ENCODE measurements around the gene RNASE2.

Gene RNASE2

DNA sequence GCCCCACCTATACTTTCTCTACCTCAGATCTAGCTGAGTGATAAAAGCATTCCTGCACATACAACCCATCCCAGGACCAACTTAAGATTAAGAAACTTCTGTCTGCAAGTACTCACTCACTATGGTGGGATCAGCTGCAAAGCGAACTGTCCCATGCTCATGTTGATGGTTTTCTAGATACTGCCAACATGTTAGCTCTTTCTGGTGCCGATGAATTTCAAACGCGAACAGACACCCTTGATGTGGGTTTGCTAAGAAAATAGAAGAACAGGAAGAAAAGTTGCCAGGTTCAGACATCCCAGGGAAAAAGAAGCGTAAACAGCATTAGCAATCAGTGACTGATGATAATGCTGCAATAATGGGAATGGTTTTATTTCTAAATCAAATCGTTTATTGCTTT lies 42.3 kb downstream of the RNASE2 start:
- H3K4me2 ChIP-seq (ENCODE audit: insufficient read depth, low read length) = no peak overlapping the region
- 0 out of 2 replicates have a peak, but pooled peaks cover 1% of the 10 kb centered on the region for H3K79me2 ChIP-seq (ENCODE audit: insufficient read depth, low read length)
- no peaks in the 10 kb centered on the region for H3K27me3 ChIP-seq (ENCODE audit: insufficient read depth, low read length, poor library complexity)
- no peak overlapping the region for H3K27ac ChIP-seq (ENCODE audit: low read length)
- H3K4me3 ChIP-seq (ENCODE audit: low read depth in 1 of 2, low read length in 2 of 2) = no peak overlapping the region
- ATAC-seq (ENCODE audit: insufficient read depth, low read depth) = peak; percentile 64
- no peak overlapping the region for H3K9ac ChIP-seq (ENCODE audit: low read depth, low read length)
- no peaks in the 10 kb centered on the region for H3K9me3 ChIP-seq (ENCODE audit: insufficient read depth, low read length, severe bottlenecking)
- peaks cover 4% of the 10 kb centered on the region; the same call in 1 of the 2 replicates for H4K20me1 ChIP-seq (ENCODE audit: insufficient read depth, low read length)
- TF ChIP-seq CTCF (IDR thresholded peaks at IDR 0.05; ENCODE audit: borderline replicate concordance, extremely low read depth, low read length, poor library complexity, severe bottlenecking) (no peak), EZH2 (IDR thresholded peaks at IDR 0.05; ENCODE audit: borderline replicate concordance, low read depth, low read length, severe bottlenecking) (no peak)
- peak; percentile 20 for DNase-seq
- H2AFZ ChIP-seq (ENCODE audit: low read depth, low read length) = no peak overlapping the region
- H3K36me3 ChIP-seq (ENCODE audit: insufficient read depth, low read length) = peaks cover 48% of the 10 kb centered on the region
- H3K4me1 ChIP-seq (ENCODE audit: insufficient read depth, low read length) = no peaks in the 10 kb centered on the region

DNA sequence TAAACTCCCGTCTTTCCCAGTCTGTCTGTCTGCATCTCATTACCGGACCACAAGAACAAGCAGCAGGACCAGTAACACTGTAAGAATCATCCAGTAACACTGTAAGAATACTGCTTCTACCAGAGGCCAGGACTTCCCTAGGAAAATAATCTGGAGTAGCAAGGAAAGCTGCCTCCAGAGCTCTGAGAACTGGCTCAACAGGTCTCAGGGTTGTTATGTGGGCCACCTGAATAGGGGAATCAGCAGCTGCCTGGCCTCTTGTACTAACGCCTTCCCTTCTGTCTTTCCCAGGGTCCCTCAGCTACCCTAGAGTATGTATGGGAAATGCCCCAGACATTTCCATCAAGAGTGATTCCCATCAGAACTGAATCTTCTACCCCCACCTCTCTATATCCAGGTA lies 42.9 kb downstream of the RNASE2 start:
- no peak overlapping the region for H2AFZ ChIP-seq (ENCODE audit: low read depth, low read length)
- H3K79me2 ChIP-seq (ENCODE audit: insufficient read depth, low read length) = no peaks in the 10 kb centered on the region
- ATAC-seq (ENCODE audit: insufficient read depth, low read depth) (0 out of 3 replicates have a peak, but pooled peaks have one; percentile 12), DNase-seq (no peak)
- peaks cover 42% of the 10 kb centered on the region for H3K36me3 ChIP-seq (ENCODE audit: insufficient read depth, low read length)
- TF ChIP-seq CTCF (IDR thresholded peaks at IDR 0.05; ENCODE audit: borderline replicate concordance, extremely low read depth, low read length, poor library complexity, severe bottlenecking) (no peak), EZH2 (IDR thresholded peaks at IDR 0.05; ENCODE audit: borderline replicate concordance, low read depth, low read length, severe bottlenecking) (no peak)
- no peak overlapping the region for H3K27ac ChIP-seq (ENCODE audit: low read length)
- H4K20me1 ChIP-seq (ENCODE audit: insufficient read depth, low read length) = peaks cover 4% of the 10 kb centered on the region; the same call in 1 of the 2 replicates
- no peak overlapping the region for H3K9ac ChIP-seq (ENCODE audit: low read depth, low read length)
- no peaks in the 10 kb centered on the region for H3K9me3 ChIP-seq (ENCODE audit: insufficient read depth, low read length, severe bottlenecking)
- H3K4me1 ChIP-seq (ENCODE audit: insufficient read depth, low read length) = no peaks in the 10 kb centered on the region
- H3K27me3 ChIP-seq (ENCODE audit: insufficient read depth, low read length, poor library complexity) = no peaks in the 10 kb centered on the region
- no peak overlapping the region for H3K4me3 ChIP-seq (ENCODE audit: low read depth in 1 of 2, low read length in 2 of 2)
- H3K4me2 ChIP-seq (ENCODE audit: insufficient read depth, low read length) = no peak overlapping the region

DNA sequence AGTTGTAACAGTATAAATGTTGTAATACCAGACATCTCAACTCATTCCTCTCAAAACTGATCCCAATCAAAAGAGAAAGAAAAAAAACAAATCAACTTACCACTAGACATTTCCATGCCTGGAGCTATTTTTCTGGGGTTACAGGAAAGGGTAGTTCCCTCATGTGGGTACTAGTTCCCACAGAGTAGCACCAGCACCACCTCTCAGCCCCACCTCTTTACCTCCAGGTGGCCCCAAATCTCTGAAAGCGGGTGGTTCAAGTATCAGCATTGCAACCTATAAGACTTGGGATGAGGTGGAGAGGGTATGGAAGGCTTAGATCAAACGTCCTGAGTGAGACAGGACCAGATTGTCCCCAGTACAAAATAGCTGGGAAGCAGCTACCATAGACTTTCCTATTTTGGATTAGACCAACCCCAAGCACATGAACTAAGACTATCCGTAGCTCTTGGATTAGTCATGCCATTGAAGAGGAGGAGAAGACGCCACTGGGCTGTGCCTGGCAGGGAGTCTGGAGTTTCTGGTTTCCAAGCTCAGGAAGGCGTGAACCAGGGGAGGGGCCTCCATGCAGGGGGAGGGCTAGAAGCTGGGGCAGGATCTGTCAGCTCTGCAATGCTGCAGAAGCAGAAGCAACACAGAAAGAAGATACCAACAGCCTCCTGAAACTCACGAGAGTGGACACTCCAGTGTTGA lies 43.5 kb downstream of the RNASE2 start, which contains the start of gene SLC39A2:
Gene SLC39A2 (plus strand): TSS at position 620 of the 693 bp plus-strand sequence. CDS start 154 bp downstream, outside the sequence.
- Histone ChIP-seq H2AFZ (ENCODE audit: low read depth, low read length) (no peak within 1 kb of the TSS), H3K4me2 (ENCODE audit: insufficient read depth, low read length) (no peak within 1 kb of the TSS), H3K9me3 (ENCODE audit: insufficient read depth, low read length, severe bottlenecking) (no peaks in the 10 kb centered on the region), H3K4me1 (ENCODE audit: insufficient read depth, low read length) (no peaks in the 10 kb centered on the region), H3K36me3 (ENCODE audit: insufficient read depth, low read length) (peaks cover 36% of the 10 kb centered on the region), H3K9ac (ENCODE audit: low read depth, low read length) (no peak within 1 kb of the TSS), H3K79me2 (ENCODE audit: insufficient read depth, low read length) (no peaks in the 10 kb centered on the region), H3K4me3 (ENCODE audit: low read depth in 1 of 2, low read length in 2 of 2) (no peak within 1 kb of the TSS), H4K20me1 (ENCODE audit: insufficient read depth, low read length) (peaks cover 4% of the 10 kb centered on the region; the same call in 1 of the 2 replicates), H3K27ac (ENCODE audit: low read length) (no peak within 1 kb of the TSS), H3K27me3 (ENCODE audit: insufficient read depth, low read length, poor library complexity) (no peaks in the 10 kb centered on the region)
- no peak for DNase-seq
- TF ChIP-seq EZH2 (IDR thresholded peaks at IDR 0.05; ENCODE audit: borderline replicate concordance, low read depth, low read length, severe bottlenecking) = no peak
- no peak for TF ChIP-seq CTCF (IDR thresholded peaks at IDR 0.05; ENCODE audit: borderline replicate concordance, extremely low read depth, low read length, poor library complexity, severe bottlenecking)
- ATAC-seq (ENCODE audit: insufficient read depth, low read depth) = peak; percentile 50; the same call in 1 of the 3 replicates
